Spinal cord (tissue), 10 donors: ENCODE results near the gene VSTM2B. TPM values are rescaled to one million over a fixed set of nuclear protein-coding genes. Genes with fewer than 3 reads are reported as not detected.
"Not testable (repeated sequence)": the region's sequence is repeated elsewhere in the genome, so short reads cannot be mapped to it uniquely, and the experiment has no call there.

Source experiments
- DNase-seq, 6 donors: peaks; one replicate each; pipeline versions ENCODE4 v3.0.0 to v3.0.0-alpha.2; 2013 to 2015; ENCODE audit warnings: low spot score in 6 of 6, low read depth in 4 of 6
- H3K27ac ChIP-seq: one replicate; pipeline ENCODE4 v1.5.1; 2013; ENCODE audit warnings: low read depth, low read length, control low read depth
- H3K27me3 ChIP-seq: one replicate; pipeline ENCODE4 v1.6.1; 2013; ENCODE audit warnings: low read length; ENCODE audit not compliant: control insufficient read depth, insufficient read depth
- H3K36me3 ChIP-seq: one replicate; pipeline ENCODE4 v1.6.1; 2013; ENCODE audit warnings: low read length; ENCODE audit not compliant: control insufficient read depth, insufficient read depth
- H3K4me1 ChIP-seq: one replicate; pipeline ENCODE4 v1.6.1; 2013; ENCODE audit warnings: low read length; ENCODE audit not compliant: control insufficient read depth, insufficient read depth
- H3K4me3 ChIP-seq: one replicate; pipeline ENCODE4 v1.5.1; 2013; ENCODE audit warnings: low read depth, low read length, control low read depth
- H3K9me3 ChIP-seq: one replicate; pipeline ENCODE4 v1.6.1; 2013; ENCODE audit warnings: low read length; ENCODE audit not compliant: control insufficient read depth, insufficient read depth
- WGBS: methylation state at CpG from one replicate; pipeline ENCODE4 v1.1.5; 2013; ENCODE audit warnings: missing lambda C conversion rate; ENCODE audit not compliant: insufficient coverage; 5-methylcytosine and 5-hydroxymethylcytosine counted together
- polyA plus RNA-seq, 2 donors: library from polyadenylated mRNA; unstranded; fragments of 120-200 nt; gene quantifications; one replicate each; pipeline ENCODE4 v1.2.1, GENCODE V29; 2013; ENCODE audit not compliant: insufficient read length in 2 of 2
- total RNA-seq, 2 donors: library from RNA; depleted of rRNA in 1 of 2; stranded (reverse); fragments of 120-200 nt in 1 of 2; fragments of >200 nt in 1 of 2; gene quantifications; one replicate each; pipeline versions ENCODE4 v1.2.3 to v1.2.4, GENCODE V29; 2013 to 2014
- donor health status: healthy.

Gene VSTM2B
- total and polyA plus RNA-seq, 4 donors: 7.2 to 43.2 (median 23.1) TPM

DNA sequence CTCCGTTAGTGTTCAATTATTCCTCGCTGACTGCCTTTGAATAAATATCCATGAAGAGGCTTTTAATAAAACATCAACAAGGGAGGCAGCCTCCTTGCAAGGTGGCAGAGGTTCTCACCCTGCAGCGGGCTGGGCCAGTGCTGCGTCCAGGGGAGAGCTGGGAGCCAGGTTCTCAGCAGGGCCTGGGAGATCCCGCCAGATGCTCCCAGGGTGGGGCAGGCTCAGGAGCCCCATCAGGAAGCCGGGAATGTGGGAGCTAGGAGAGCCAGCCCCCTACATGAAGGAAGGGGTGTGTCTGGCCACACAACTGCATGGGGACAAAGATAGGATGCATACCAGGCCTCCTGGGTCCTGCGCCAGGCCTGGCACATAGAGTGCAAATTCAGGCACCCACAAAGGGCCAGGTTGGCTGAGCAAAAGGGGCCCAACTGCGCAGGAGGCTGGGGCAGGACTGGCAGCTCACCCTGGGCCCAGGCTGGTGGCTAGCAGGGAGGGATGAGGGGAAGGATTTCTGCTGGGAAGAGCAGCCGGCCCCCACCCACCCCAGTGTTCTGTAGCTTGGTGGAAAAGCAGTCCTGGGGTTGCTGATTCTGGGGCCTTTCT is 22.8 kb downstream of the VSTM2B start:
- H3K9me3 ChIP-seq: peaks cover 3% of the 10 kb centered on the region
- H3K4me1 ChIP-seq: no peaks in the 10 kb centered on the region
- no peaks in the 10 kb centered on the region for H3K27me3 ChIP-seq
- H3K4me3 ChIP-seq: no peak overlapping the region
- no peak for DNase-seq
- peaks cover 25% of the 10 kb centered on the region for H3K36me3 ChIP-seq
- 62% methylated on average over 8 of the region's 9 CpGs for WGBS
- no peak overlapping the region for H3K27ac ChIP-seq

DNA sequence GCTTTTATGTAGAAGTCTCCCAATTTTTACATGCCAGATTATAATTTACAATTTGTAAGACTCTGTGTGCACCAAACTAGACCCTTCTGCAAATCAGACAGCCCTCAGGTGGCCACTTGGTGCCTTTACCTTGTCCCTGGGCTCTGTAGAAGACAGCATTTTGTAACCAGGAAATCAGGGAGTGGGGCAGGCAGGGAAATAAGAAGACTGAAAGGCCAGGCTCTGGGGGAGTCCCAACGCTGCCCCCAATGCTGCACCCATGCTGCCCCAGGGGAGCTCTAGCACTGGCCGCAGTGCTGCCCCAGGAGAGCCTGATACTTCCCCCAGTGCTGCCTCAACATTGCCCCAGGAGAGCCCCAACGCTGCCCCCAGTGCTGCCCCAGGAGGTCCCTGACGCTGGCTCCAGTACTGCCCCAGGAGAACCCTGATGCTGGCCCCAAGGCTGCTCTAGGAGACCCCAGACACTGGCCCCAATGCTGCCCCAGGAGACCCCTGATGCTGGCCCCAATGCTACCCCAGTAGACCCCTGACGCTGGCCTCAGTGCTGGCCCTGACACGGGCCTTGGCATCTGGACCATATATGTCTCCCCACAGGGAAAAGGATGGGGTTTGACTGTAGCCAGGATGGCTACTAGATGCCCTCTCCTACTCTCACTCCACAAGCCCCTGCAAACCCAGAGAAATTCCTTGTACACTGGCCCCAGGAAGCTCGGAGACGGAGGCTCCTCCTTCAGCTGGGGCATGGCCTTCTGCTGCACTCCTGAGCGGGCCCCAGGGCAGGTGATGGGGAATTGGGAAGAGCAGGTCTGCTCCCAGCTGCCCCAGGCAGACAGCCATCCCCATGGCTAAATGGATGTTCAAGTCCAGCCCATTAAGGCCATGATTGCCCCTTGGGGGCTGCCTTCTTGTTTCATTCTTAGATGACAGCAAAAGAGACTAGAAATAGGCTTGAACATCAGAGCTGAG is 23.6 kb downstream of the VSTM2B start:
- DNase-seq: no peak
- 77% methylated on average over 7 of the region's 9 CpGs for WGBS
- Histone ChIP-seq H3K4me1 (no peaks in the 10 kb centered on the region), H3K27ac (no peak overlapping the region), H3K4me3 (no peak overlapping the region), H3K9me3 (peaks cover 6% of the 10 kb centered on the region), H3K27me3 (no peaks in the 10 kb centered on the region), H3K36me3 (peaks cover 25% of the 10 kb centered on the region)

DNA sequence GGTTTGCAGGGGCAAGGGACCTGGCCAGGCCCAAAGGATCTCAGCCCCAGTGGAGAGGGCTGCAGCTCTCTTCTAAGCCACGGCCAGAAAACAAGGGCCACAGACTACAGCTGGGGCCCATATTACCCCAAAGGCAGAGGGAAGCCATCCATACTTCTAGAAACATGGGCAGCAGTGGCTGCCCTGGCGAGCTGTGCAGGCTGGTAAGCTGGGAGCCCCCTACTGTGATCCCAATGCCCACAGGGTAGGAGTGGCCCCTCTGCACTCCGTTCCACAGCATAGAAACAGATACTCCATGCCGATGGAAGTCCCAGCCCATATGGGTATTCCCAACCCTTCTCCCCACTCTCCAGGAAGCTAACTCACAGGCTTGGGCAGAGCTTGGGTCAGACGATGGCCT is 25.1 kb downstream of the VSTM2B start:
- H3K9me3 ChIP-seq: peaks cover 6% of the 10 kb centered on the region
- WGBS: 89% methylated on average over 4 of the region's 5 CpGs
- H3K36me3 ChIP-seq: peaks cover 25% of the 10 kb centered on the region
- H3K4me3 ChIP-seq: no peak overlapping the region
- no peaks in the 10 kb centered on the region for H3K4me1 ChIP-seq
- H3K27ac ChIP-seq: no peak overlapping the region
- no peak for DNase-seq
- H3K27me3 ChIP-seq: no peaks in the 10 kb centered on the region

DNA sequence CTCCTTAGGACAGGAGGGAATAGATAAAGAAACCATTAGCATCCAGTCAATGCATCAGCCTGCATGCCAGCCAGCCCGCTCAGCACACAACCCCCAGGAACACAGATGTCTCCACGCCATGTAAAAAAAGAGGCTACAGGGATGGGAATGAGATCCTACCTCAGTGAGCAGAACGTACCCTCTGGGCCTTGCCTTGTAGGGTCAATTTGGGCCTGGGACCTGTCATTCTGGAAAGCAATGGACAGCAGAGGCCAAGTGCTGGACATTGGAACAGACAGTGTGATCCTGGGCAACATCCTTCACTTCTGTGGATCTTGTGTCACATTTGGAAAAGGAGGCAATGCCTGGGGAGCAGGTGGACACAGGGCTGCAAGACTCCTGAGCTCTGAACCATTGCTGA is 26.0 kb downstream of the VSTM2B start:
- Histone ChIP-seq H3K27me3 (no peaks in the 10 kb centered on the region), H3K9me3 (peaks cover 6% of the 10 kb centered on the region), H3K27ac (no peak overlapping the region), H3K4me1 (no peaks in the 10 kb centered on the region), H3K4me3 (no peak overlapping the region), H3K36me3 (peaks cover 20% of the 10 kb centered on the region)
- WGBS: 91% methylated on average over 3 of the region's 3 CpGs
- DNase-seq: no peak

DNA sequence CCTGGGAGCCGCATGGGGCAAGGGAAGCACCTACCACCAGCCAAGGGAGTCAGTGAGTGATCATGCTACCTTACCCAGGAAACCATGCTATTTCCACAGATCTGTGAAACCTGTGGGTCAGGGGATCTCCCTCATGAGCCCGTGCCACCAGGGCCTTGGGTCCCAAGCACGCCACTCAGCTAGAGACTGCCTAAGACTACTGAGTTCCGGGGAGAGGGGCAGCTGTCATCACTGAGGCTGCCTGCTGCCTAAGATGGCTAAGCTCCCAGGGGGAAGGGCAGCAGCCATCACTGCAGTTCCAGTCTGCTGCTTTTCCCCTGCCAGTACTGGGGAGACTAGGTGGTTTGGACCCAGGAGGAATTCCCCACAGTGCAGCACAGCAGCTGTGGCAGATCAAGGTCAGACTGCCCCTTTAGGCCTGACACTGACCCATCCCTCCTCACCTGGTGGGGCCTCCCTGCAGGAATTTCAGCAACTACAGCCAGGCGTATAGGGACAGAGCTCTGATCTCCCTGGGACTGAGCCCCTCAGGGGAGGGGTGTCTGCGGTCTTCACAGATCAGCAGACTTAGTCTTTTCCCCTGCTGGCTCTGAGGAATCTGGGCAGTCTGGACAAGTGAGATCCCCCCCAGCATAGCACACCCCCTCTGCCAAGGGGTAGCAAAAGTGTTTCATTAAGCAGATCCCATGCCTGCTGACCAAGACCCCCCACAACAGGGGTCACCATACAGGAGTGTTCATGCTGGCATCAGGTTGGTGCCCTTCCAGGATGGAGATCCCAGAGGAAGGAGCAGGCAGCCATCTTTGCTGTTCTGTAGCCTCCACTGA is 26.9 kb downstream of the VSTM2B start:
- no peak overlapping the region for H3K4me3 ChIP-seq
- 93% methylated on average over 6 of the region's 6 CpGs for WGBS
- no peaks in the 10 kb centered on the region for H3K27me3 ChIP-seq
- no peak overlapping the region for H3K27ac ChIP-seq
- H3K36me3 ChIP-seq: peaks cover 20% of the 10 kb centered on the region
- H3K4me1 ChIP-seq: no peaks in the 10 kb centered on the region
- no peak for DNase-seq
- H3K9me3 ChIP-seq: peaks cover 6% of the 10 kb centered on the region

DNA sequence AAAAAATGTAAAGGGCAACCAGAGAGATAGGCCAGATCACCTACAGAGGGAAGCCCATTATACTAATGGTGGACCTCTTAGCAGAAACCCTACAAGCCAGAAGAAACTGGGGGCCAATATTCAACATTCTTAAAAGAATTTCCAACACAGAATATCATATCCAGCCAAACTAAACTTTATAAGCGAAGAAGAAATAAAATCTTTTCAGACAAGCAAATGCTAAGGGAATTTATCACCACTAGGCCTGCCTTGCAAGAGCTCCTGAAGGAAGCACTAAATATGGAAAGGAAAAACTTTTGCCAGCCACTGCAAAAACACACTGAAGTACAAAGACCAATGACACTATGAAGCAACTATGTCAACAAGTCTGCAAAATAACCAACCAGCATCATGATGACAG is 28.4 kb downstream of the VSTM2B start:
- Histone ChIP-seq H3K9me3 (peaks cover 6% of the 10 kb centered on the region), H3K4me1 (no peaks in the 10 kb centered on the region), H3K36me3 (peaks cover 12% of the 10 kb centered on the region), H3K27me3 (no peaks in the 10 kb centered on the region), H3K27ac (no peak overlapping the region), H3K4me3 (no peak overlapping the region)
- no CpG with 5 or more reads among the region's 1 CpG for WGBS
- DNase-seq: no peak

DNA sequence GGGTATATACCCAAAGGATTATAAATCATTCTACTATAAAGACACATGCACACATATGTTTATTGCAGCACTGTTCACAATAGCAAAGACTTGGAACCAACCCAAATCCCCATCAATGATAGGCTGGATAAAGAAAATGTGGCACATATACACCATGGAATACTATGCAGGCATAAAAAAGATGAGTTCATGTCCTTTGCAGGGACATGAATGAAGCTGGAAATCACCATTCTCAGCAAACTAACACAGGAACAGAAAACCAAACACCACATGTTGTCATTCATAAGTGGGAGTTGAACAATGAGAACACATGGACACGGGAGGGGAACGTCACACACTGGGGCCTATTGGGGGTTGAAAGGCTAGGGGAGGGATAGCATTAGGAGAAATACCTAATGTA is 33.3 kb downstream of the VSTM2B start:
- DNase-seq, H3K27me3 ChIP-seq, H3K4me1 ChIP-seq, H3K9me3 ChIP-seq, H3K27ac ChIP-seq, H3K4me3 ChIP-seq: not testable (repeated sequence)
- no CpG with 5 or more reads among the region's 2 CpGs for WGBS
- peaks cover 11% of the 10 kb centered on the region for H3K36me3 ChIP-seq

DNA sequence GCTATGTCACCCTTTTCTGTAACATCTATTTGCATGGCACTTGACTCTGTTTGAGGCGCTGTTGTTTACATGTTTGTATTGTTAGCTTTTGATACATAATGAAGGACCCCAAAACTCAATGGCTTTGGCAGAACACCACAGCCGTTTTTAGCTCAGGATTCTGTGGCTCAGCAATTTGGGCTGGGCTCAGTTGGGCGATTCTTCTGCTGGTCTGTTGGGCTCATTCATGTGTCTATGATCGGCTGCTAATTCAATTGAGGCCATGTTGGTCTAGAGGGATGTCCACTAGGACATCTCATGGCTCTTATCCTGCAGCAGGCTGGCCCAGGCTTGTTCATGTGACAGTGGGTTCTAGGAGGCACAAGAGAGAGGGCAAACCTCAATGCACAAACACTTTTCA is 33.9 kb downstream of the VSTM2B start:
- 90% methylated on average over 3 of the region's 4 CpGs for WGBS
- Histone ChIP-seq H3K27ac (no peak overlapping the region), H3K4me1 (no peaks in the 10 kb centered on the region), H3K9me3 (no peaks in the 10 kb centered on the region), H3K36me3 (peaks cover 14% of the 10 kb centered on the region), H3K27me3 (no peaks in the 10 kb centered on the region), H3K4me3 (no peak overlapping the region)
- DNase-seq: no peak

DNA sequence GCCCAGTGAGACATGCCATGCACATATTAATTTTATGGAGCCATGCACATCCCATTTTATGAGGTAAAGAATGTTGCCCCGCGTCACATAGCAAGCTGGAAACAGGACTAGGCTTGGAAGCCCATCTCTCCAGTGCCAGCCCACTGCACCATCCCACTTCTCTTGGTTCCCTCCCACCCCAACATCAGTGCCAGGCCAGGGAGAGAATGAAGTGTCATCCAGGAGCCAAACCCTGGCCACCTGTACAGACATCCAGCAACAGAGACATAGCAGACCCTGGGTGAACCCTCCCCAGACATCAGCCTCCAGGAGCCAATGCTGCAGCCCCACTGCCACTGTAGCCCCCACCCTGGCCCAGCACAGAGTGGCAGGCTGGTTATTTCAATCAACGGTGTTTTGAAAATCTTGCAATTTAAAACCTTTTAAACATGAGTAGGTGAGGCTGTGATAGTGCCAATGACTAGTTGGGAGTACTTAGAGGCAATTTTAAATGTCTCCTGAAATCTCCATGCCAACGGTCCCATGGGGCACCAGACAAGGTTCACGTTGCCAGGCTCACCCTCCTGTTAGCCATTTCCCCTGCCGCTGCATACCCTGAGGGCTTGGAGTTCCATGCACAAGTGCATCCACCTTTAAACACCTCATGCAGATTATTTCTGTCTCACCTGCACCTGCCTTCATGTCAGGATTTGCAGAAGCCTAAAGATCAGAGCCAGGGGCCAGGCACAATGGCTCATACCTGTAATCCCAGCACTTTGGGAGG is 34.7 kb downstream of the VSTM2B start:
- H3K9me3 ChIP-seq: no peaks in the 10 kb centered on the region
- no peaks in the 10 kb centered on the region for H3K27me3 ChIP-seq
- H3K4me1 ChIP-seq: no peaks in the 10 kb centered on the region
- no peak overlapping the region for H3K4me3 ChIP-seq
- no peak for DNase-seq
- H3K27ac ChIP-seq: no peak overlapping the region
- 73% methylated on average over 3 of the region's 6 CpGs for WGBS
- peaks cover 18% of the 10 kb centered on the region for H3K36me3 ChIP-seq
